Lung (tissue), 16 donors: Measurements from ENCODE around the gene CDH1. TPM values are rescaled to one million over a fixed set of nuclear protein-coding genes. Genes with fewer than 3 reads are reported as not detected.
A peak's percentile ranks its signal among the peaks of the same experiment; 100 is the strongest.

Source experiments
- ATAC-seq: fragments of 200-7000 bp; cut with Tn5 transposase; one replicate; pipeline ENCODE4 v1.9.1; 2020; ENCODE audit warnings: moderate number of reproducible peaks; ENCODE audit not compliant: insufficient read depth, low FRiP score
- DNase-seq, 3 donors: peaks; one replicate each; pipeline ENCODE4 v3.0.0-alpha.2; 2013 to 2017
- H3K27ac ChIP-seq, 2 donors: one replicate each; pipeline ENCODE4 v1.5.1; 2013; ENCODE audit warnings: mild to moderate bottlenecking in 2 of 2, moderate library complexity in 2 of 2, control low read depth in 1 of 2, inconsistent platforms in 1 of 2, low read depth in 1 of 2, low read length in 1 of 2
- H3K27me3 ChIP-seq, 3 donors: one replicate each; pipeline ENCODE4 v1.5.1; 2013; ENCODE audit warnings: low read length in 2 of 3; ENCODE audit not compliant: control insufficient read depth in 3 of 3, insufficient read depth in 3 of 3
- H3K36me3 ChIP-seq, 4 donors: one replicate each; pipeline ENCODE4 v1.5.1; 2013; ENCODE audit warnings: low read length in 4 of 4, mild to moderate bottlenecking in 1 of 4, moderate library complexity in 1 of 4; ENCODE audit not compliant: control insufficient read depth in 4 of 4, insufficient read depth in 4 of 4
- H3K4me1 ChIP-seq, 5 donors: one replicate each; pipeline ENCODE4 v1.5.1; 2013; ENCODE audit warnings: low read length in 5 of 5, mild to moderate bottlenecking in 2 of 5, moderate library complexity in 1 of 5; ENCODE audit not compliant: control insufficient read depth in 5 of 5, insufficient read depth in 5 of 5
- H3K4me3 ChIP-seq: one replicate; pipeline ENCODE4 v1.5.1; 2013; ENCODE audit warnings: mild to moderate bottlenecking, control low read depth, moderate library complexity
- H3K9ac ChIP-seq, 2 donors: one replicate each; pipeline ENCODE4 v1.5.1; 2013; ENCODE audit warnings: low read length in 2 of 2, control low read depth in 1 of 2; ENCODE audit not compliant: insufficient read depth in 1 of 2
- H3K9me3 ChIP-seq, 4 donors: one replicate each; pipeline ENCODE4 v1.5.1; 2013; ENCODE audit warnings: low read length in 3 of 4, mild to moderate bottlenecking in 1 of 4, moderate library complexity in 1 of 4; ENCODE audit not compliant: control insufficient read depth in 4 of 4, insufficient read depth in 3 of 4
- WGBS, 2 donors: extraction: QIAGEN DNeasy Blood & Tissue Kit; methylation state at CpG; one replicate each; pipeline ENCODE4 v1.1.7; 2013; 5-methylcytosine and 5-hydroxymethylcytosine counted together
- long read RNA-seq, 5 donors: transcript quantifications; one replicate each; lab custom pipeline, GENCODE V29; 2026
- polyA plus RNA-seq, 2 donors: library from polyadenylated mRNA; stranded (reverse); fragments of 200-250 nt; gene quantifications; one replicate each; pipeline ENCODE4 v1.2.1, GENCODE V29; 2013
- total RNA-seq, 2 donors: library from RNA; depleted of rRNA in 1 of 2; stranded (reverse); fragments of >200 nt in 1 of 2; gene quantifications; one replicate each; pipeline ENCODE4 v1.2.1, GENCODE V29; 2014 to 2021
- TF ChIP-seq, protein P1 (sequence below): IDR thresholded peaks from 2 replicates; pipeline ENCODE4 v1.5.1; 2012; ENCODE audit warnings: mild to moderate bottlenecking; ENCODE audit errors: control extremely low read depth, extremely low read depth
- donor health status: control.
- donor health status: control.
- donor health status: Bipolar disorder and iron deficiency.
- donor health status: healthy.
- donor health status: DM: yes; HTN: yes; CAD: no.

CDH1 gene
- 100 to 1,000 TPM; 131 to 227 TPM for total RNA-seq
- polyA plus RNA-seq = 10 to 100 TPM; 33.2 to 59.2 TPM
- long read RNA-seq, donor 1, full-length matches to known transcripts = 19 of 24 reads
- long read RNA-seq, donor 1, partial matches to known transcripts = 5 of 24 reads
- long read RNA-seq, donor 1, other reads (novel, unspliced or antisense) = 0 of 24 reads
- long read RNA-seq, donor 2, full-length matches to known transcripts = 3 of 14 reads
- long read RNA-seq, donor 2, partial matches to known transcripts = 11 of 14 reads
- long read RNA-seq, donor 2, other reads (novel, unspliced or antisense) = 0 of 14 reads
- long read RNA-seq, donor 3, full-length matches to known transcripts = 9 of 35 reads
- long read RNA-seq, donor 3, partial matches to known transcripts = 26 of 35 reads
- long read RNA-seq, donor 3, other reads (novel, unspliced or antisense) = 0 of 35 reads
- long read RNA-seq, donor 4, partial matches to known transcripts = 0 of 1 reads
- long read RNA-seq, donor 4, other reads (novel, unspliced or antisense) = 0 of 1 reads
- long read RNA-seq, donor 5, full-length matches to known transcripts = 22 of 43 reads
- long read RNA-seq, donor 5, partial matches to known transcripts = 21 of 43 reads
- long read RNA-seq, donor 5, other reads (novel, unspliced or antisense) = 0 of 43 reads

DNA sequence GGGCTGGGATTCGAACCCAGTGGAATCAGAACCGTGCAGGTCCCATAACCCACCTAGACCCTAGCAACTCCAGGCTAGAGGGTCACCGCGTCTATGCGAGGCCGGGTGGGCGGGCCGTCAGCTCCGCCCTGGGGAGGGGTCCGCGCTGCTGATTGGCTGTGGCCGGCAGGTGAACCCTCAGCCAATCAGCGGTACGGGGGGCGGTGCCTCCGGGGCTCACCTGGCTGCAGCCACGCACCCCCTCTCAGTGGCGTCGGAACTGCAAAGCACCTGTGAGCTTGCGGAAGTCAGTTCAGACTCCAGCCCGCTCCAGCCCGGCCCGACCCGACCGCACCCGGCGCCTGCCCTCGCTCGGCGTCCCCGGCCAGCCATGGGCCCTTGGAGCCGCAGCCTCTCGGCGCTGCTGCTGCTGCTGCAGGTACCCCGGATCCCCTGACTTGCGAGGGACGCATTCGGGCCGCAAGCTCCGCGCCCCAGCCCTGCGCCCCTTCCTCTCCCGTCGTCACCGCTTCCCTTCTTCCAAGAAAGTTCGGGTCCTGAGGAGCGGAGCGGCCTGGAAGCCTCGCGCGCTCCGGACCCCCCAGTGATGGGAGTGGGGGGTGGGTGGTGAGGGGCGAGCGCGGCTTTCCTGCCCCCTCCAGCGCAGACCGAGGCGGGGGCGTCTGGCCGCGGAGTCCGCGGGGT, at the start of gene CDH1:
Gene CDH1 (plus strand): TSS at position 247 of the 684 bp plus-strand sequence. CDS start 124 bp downstream, at position 371.
- peak within 1 kb of the TSS in 1 of 2 donors; percentile 78 for H3K27ac ChIP-seq
- H3K9me3 ChIP-seq = no peaks in the 10 kb centered on the region
- TF ChIP-seq, protein P1, sequence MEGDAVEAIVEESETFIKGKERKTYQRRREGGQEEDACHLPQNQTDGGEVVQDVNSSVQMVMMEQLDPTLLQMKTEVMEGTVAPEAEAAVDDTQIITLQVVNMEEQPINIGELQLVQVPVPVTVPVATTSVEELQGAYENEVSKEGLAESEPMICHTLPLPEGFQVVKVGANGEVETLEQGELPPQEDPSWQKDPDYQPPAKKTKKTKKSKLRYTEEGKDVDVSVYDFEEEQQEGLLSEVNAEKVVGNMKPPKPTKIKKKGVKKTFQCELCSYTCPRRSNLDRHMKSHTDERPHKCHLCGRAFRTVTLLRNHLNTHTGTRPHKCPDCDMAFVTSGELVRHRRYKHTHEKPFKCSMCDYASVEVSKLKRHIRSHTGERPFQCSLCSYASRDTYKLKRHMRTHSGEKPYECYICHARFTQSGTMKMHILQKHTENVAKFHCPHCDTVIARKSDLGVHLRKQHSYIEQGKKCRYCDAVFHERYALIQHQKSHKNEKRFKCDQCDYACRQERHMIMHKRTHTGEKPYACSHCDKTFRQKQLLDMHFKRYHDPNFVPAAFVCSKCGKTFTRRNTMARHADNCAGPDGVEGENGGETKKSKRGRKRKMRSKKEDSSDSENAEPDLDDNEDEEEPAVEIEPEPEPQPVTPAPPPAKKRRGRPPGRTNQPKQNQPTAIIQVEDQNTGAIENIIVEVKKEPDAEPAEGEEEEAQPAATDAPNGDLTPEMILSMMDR = no peak
- H3K4me1 ChIP-seq = peaks cover 2 to 12% (median 7%) of the 10 kb centered on the region in 5 donors
- H3K36me3 ChIP-seq = no peaks in the 10 kb centered on the region
- ATAC-seq (peak; percentile 78), DNase-seq (peak; percentile 54 to 85 (median 84))
- whole genome bisulfite sequencing, 2 donors = 3% methylated on average over 54 to 63 of the region's 63 CpGs
- peak within 1 kb of the TSS; percentile 32 to 55 for H3K9ac ChIP-seq
- H3K27me3 ChIP-seq = peaks cover 0 to 22% (median 10%) of the 10 kb centered on the region in 3 donors
- H3K4me3 ChIP-seq = peak within 1 kb of the TSS; percentile 30

DNA sequence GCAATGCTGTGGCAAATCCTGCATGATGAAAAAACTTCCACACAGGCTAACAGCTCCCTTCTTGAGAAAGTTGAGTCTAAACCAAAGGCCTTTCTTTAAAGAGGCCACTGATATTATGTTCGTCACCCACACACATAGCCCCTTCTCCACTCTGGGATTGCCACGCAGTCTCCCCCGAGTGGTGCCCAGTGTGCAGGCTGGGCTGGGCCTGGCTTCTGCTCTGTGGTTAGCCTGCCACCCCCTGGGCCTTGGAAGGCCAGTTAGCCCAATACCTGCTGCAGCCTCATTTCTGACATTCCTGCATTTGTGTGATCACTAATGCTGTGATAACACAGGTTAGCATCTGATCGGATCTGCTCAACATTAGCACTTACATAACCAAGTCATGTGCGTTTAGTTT, 47.2 kb upstream of the CDH1 start:
- H3K4me3 ChIP-seq = no peak overlapping the region
- 91 to 94% methylated on average over 5 of the region's 5 CpGs for WGBS, 2 donors
- ATAC-seq (no peak), DNase-seq (no peak)
- peaks cover 0 to 2% (median 0%) of the 10 kb centered on the region in 5 donors for H3K4me1 ChIP-seq
- TF ChIP-seq, protein P1 = no peak
- H3K9ac ChIP-seq = no peak overlapping the region
- H3K27ac ChIP-seq = no peak overlapping the region
- H3K36me3 ChIP-seq = peaks cover 0 to 2% (median 0%) of the 10 kb centered on the region in 4 donors
- peaks cover 0 to 2% (median 0%) of the 10 kb centered on the region in 4 donors for H3K9me3 ChIP-seq
- no peaks in the 10 kb centered on the region for H3K27me3 ChIP-seq

DNA sequence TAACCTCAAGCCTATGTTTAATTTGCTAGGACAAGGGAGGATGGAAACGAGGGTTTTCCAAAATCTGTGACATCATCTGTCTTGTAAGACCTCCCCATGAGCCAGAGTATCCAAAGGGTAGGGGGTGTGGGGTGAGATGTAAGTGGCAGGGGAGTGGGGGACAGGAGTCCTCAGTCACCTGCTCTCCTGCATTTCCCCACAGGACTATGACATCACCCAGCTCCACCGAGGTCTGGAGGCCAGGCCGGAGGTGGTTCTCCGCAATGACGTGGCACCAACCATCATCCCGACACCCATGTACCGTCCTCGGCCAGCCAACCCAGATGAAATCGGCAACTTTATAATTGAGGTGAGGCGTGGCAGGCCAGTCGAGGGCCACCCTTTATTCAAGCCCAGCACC, 41.5 kb upstream of the CDH1 start:
- no peaks in the 10 kb centered on the region for H3K27me3 ChIP-seq
- TF ChIP-seq, protein P1 = no peak
- H3K9ac ChIP-seq = no peak overlapping the region
- DNase-seq (no peak), ATAC-seq (no peak)
- H3K27ac ChIP-seq = no peak overlapping the region
- no peaks in the 10 kb centered on the region for H3K4me1 ChIP-seq
- no peaks in the 10 kb centered on the region for H3K36me3 ChIP-seq
- WGBS, 2 donors = 86 to 90% methylated on average over 11 of the region's 11 CpGs
- H3K9me3 ChIP-seq = no peaks in the 10 kb centered on the region
- no peak overlapping the region for H3K4me3 ChIP-seq
